ENCODE data around the gene PARN. TPM values are rescaled to one million over a fixed set of nuclear protein-coding genes. Genes with fewer than 3 reads are reported as not detected.

The PARN gene
- total RNA-seq, 1 experiment from 2014 or later: 42.5 TPM

DNA sequence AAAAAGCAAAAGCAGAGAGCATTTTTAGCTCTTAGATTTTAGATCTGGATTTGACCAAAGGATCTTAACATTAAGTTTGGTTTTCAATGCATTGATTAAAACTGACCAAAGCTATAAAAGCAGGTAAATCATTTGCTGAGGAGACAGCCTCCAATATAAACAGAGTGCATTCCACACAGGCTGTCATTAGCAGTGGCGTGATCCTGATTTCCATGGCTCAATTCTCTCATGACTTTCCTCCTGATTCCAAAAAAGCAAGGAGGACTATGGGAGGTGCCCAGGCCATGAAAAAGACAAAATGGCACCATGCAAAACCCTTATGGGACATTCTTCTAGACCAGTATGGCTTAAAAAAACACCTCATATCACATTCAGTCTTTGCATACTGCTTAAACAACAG lies 53.5 kb downstream of the PARN start:
- Histone ChIP-seq H3K4me1 (ENCODE audit: control insufficient read depth in 1 of 2, insufficient read depth in 2 of 2, low read length in 2 of 2) (no peaks in the 10 kb centered on the region), H2AFZ (ENCODE audit: low read depth, low read length, poor library complexity, severe bottlenecking) (no peak overlapping the region), H3K27ac (ENCODE audit: low read depth, low read length) (no peak overlapping the region), H3K9ac (ENCODE audit: low read length) (no peak overlapping the region), H3K9me3 (ENCODE audit: control insufficient read depth in 1 of 2, insufficient read depth in 1 of 2, low read depth in 1 of 2, low read length in 2 of 2) (no peaks in the 10 kb centered on the region), H4K20me1 (ENCODE audit: insufficient read depth) (no peaks in the 10 kb centered on the region), H3K79me2 (ENCODE audit: insufficient read depth, low read length) (no peaks in the 10 kb centered on the region), H3K9me2 (ENCODE audit: insufficient read depth) (no peaks in the 10 kb centered on the region), H3K4me3 (replicated peaks in 1 of 2; ENCODE audit: low read depth in 1 of 2, low read length in 2 of 2) (no peak overlapping the region), H3K4me2 (ENCODE audit: low read length) (no peak overlapping the region), H3K36me3 (ENCODE audit: control insufficient read depth in 1 of 2, insufficient read depth in 2 of 2, low read length in 2 of 2) (peaks cover 17 to 23% of the 10 kb centered on the region in 2 experiments), H3K27me3 (ENCODE audit: insufficient read depth, low read length) (no peaks in the 10 kb centered on the region)
- CTCF ChIA-PET: no interaction called here
- DNase-seq (ENCODE audit: low read depth, low spot score) (no peak), ATAC-seq (no peak)
- RAD21 ChIA-PET (ENCODE audit: low non-redundant PET in 1 of 2, low total read pairs in 2 of 2, uncharacterized antibody in 2 of 2, unreplicated experiment in 2 of 2): no interaction called here
- no peak for TF ChIP-seq CEBPB (IDR thresholded peaks at IDR 0.05; ENCODE audit: low read depth)
- no peak for TF ChIP-seq SRF (IDR thresholded peaks at IDR 0.05; ENCODE audit: low read depth)
- no peak for TF ChIP-seq YY1 (IDR thresholded peaks at IDR 0.05; ENCODE audit: extremely low read depth, insufficient replicate concordance, low read depth, low read length)
- no peak for TF ChIP-seq POLR2A (IDR thresholded peaks at IDR 0.05; ENCODE audit: borderline replicate concordance, extremely low read depth, insufficient read depth, insufficient read length)
- TF ChIP-seq JUND (IDR thresholded peaks at IDR 0.05): no peak
- no peak for TF ChIP-seq ZFX (IDR thresholded peaks at IDR 0.05)
- TF ChIP-seq, protein P1, sequence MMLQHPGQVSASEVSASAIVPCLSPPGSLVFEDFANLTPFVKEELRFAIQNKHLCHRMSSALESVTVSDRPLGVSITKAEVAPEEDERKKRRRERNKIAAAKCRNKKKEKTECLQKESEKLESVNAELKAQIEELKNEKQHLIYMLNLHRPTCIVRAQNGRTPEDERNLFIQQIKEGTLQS (IDR thresholded peaks at IDR 0.05): no peak
- no peak for TF ChIP-seq EGR1 (IDR thresholded peaks at IDR 0.05; ENCODE audit: low read depth)
- no TSS peak for BruUV-seq (replicated peaks)
- POLR2A ChIA-PET: no interaction called here
- intact Hi-C loops (cut with micrococcal nuclease): no loop called here

DNA sequence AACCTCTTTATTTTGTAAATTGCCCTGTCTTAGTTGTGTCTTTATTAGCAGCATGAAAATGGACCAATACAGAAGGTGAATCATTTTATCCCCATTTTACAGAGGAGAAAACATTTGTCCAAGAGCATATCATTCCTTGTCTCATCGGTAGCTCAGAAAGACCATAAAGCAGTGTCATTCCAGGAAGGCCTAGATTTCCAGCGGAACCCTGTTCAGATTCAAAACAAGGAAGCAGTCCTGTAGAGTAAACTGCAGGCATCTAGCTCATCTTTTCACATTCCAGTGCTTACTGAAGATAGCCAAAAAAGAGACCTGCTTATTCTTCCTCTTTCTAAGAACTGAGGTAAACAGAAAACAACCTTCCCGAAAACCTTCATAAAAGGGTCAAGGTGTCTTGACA lies 54.0 kb downstream of the PARN start:
- no peaks in the 10 kb centered on the region for H4K20me1 ChIP-seq (ENCODE audit: insufficient read depth)
- no peaks in the 10 kb centered on the region for H3K9me3 ChIP-seq (ENCODE audit: control insufficient read depth in 1 of 2, insufficient read depth in 1 of 2, low read depth in 1 of 2, low read length in 2 of 2)
- no TSS peak for BruUV-seq (replicated peaks)
- no peaks in the 10 kb centered on the region for H3K4me1 ChIP-seq (ENCODE audit: control insufficient read depth in 1 of 2, insufficient read depth in 2 of 2, low read length in 2 of 2)
- no peak overlapping the region for H3K27ac ChIP-seq (ENCODE audit: low read depth, low read length)
- no peak overlapping the region for H3K4me2 ChIP-seq (ENCODE audit: low read length)
- DNase-seq (ENCODE audit: low read depth, low spot score) (no peak), ATAC-seq (no peak)
- no peak overlapping the region for H3K4me3 ChIP-seq (replicated peaks in 1 of 2; ENCODE audit: low read depth in 1 of 2, low read length in 2 of 2)
- RAD21 ChIA-PET (ENCODE audit: low non-redundant PET in 1 of 2, low total read pairs in 2 of 2, uncharacterized antibody in 2 of 2, unreplicated experiment in 2 of 2): no interaction called here
- H2AFZ ChIP-seq (ENCODE audit: low read depth, low read length, poor library complexity, severe bottlenecking): no peak overlapping the region
- POLR2A ChIA-PET: no interaction called here
- no peaks in the 10 kb centered on the region for H3K79me2 ChIP-seq (ENCODE audit: insufficient read depth, low read length)
- no peak overlapping the region for H3K9ac ChIP-seq (ENCODE audit: low read length)
- H3K9me2 ChIP-seq (ENCODE audit: insufficient read depth): no peaks in the 10 kb centered on the region
- CTCF ChIA-PET: no interaction called here
- no peaks in the 10 kb centered on the region for H3K27me3 ChIP-seq (ENCODE audit: insufficient read depth, low read length)
- peaks cover 12 to 23% of the 10 kb centered on the region in 2 experiments for H3K36me3 ChIP-seq (ENCODE audit: control insufficient read depth in 1 of 2, insufficient read depth in 2 of 2, low read length in 2 of 2)
- intact Hi-C loops (cut with micrococcal nuclease): no loop called here
- TF ChIP-seq RAD21 (IDR thresholded peaks at IDR 0.05; ENCODE audit: low read depth): no peak
- no peak for TF ChIP-seq SRF (IDR thresholded peaks at IDR 0.05; ENCODE audit: low read depth)
- TF ChIP-seq ELF1 (IDR thresholded peaks at IDR 0.05; ENCODE audit: borderline replicate concordance, low read depth): no peak
- TF ChIP-seq, protein P2, sequence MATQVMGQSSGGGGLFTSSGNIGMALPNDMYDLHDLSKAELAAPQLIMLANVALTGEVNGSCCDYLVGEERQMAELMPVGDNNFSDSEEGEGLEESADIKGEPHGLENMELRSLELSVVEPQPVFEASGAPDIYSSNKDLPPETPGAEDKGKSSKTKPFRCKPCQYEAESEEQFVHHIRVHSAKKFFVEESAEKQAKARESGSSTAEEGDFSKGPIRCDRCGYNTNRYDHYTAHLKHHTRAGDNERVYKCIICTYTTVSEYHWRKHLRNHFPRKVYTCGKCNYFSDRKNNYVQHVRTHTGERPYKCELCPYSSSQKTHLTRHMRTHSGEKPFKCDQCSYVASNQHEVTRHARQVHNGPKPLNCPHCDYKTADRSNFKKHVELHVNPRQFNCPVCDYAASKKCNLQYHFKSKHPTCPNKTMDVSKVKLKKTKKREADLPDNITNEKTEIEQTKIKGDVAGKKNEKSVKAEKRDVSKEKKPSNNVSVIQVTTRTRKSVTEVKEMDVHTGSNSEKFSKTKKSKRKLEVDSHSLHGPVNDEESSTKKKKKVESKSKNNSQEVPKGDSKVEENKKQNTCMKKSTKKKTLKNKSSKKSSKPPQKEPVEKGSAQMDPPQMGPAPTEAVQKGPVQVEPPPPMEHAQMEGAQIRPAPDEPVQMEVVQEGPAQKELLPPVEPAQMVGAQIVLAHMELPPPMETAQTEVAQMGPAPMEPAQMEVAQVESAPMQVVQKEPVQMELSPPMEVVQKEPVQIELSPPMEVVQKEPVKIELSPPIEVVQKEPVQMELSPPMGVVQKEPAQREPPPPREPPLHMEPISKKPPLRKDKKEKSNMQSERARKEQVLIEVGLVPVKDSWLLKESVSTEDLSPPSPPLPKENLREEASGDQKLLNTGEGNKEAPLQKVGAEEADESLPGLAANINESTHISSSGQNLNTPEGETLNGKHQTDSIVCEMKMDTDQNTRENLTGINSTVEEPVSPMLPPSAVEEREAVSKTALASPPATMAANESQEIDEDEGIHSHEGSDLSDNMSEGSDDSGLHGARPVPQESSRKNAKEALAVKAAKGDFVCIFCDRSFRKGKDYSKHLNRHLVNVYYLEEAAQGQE (IDR thresholded peaks at IDR 0.05; ENCODE audit: low read depth): no peak
- TF ChIP-seq FOSL1 (IDR thresholded peaks at IDR 0.05; ENCODE audit: low read depth): no peak
- no peak for TF ChIP-seq SP1 (IDR thresholded peaks at IDR 0.05; ENCODE audit: low read depth)
- no peak for TF ChIP-seq ZNF274 (IDR thresholded peaks at IDR 0.05; ENCODE audit: low read depth, low read length)
- TF ChIP-seq, protein P3, sequence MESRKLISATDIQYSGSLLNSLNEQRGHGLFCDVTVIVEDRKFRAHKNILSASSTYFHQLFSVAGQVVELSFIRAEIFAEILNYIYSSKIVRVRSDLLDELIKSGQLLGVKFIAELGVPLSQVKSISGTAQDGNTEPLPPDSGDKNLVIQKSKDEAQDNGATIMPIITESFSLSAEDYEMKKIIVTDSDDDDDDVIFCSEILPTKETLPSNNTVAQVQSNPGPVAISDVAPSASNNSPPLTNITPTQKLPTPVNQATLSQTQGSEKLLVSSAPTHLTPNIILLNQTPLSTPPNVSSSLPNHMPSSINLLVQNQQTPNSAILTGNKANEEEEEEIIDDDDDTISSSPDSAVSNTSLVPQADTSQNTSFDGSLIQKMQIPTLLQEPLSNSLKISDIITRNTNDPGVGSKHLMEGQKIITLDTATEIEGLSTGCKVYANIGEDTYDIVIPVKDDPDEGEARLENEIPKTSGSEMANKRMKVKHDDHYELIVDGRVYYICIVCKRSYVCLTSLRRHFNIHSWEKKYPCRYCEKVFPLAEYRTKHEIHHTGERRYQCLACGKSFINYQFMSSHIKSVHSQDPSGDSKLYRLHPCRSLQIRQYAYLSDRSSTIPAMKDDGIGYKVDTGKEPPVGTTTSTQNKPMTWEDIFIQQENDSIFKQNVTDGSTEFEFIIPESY (IDR thresholded peaks at IDR 0.05; ENCODE audit: extremely low read depth, insufficient replicate concordance, low read length): no peak
- TF ChIP-seq TCF7L2 (IDR thresholded peaks at IDR 0.05; ENCODE audit: borderline replicate concordance, extremely low read depth, insufficient read depth, insufficient read length): no peak
- no peak for TF ChIP-seq EZH2 (IDR thresholded peaks at IDR 0.05)
